Skeletal muscle satellite cell (primary cell): ENCODE measurements around the gene PLEKHM3.

Source experiments
- H3K27me3 ChIP-seq: 2 replicates; pipeline ENCODE4 v1.7.0; 2013; ENCODE audit warnings: low read length; ENCODE audit not compliant: control insufficient read depth, insufficient read depth
- H3K36me3 ChIP-seq: 2 replicates; pipeline ENCODE4 v1.7.0; 2013; ENCODE audit warnings: mild to moderate bottlenecking, control low read depth, low read length; ENCODE audit not compliant: insufficient read depth
- H3K4me1 ChIP-seq: 2 replicates; pipeline ENCODE4 v1.7.0; 2013; ENCODE audit warnings: low read length; ENCODE audit not compliant: control insufficient read depth, insufficient read depth
- H3K4me2 ChIP-seq: 2 replicates; pipeline ENCODE4 v1.7.0; 2013; ENCODE audit warnings: mild to moderate bottlenecking, low read length
- H3K4me3 ChIP-seq: 2 replicates; pipeline ENCODE4 v1.7.0; 2013; ENCODE audit warnings: low read length
- H3K9ac ChIP-seq: 2 replicates; pipeline ENCODE4 v1.7.0; 2013; ENCODE audit warnings: mild to moderate bottlenecking, low read depth, low read length, moderate library complexity
- H3K9me3 ChIP-seq: replicated peaks from 2 replicates; pipeline ENCODE4 v1.7.0; 2013; ENCODE audit warnings: mild to moderate bottlenecking, control low read depth, low read length

PLEKHM3 gene

DNA sequence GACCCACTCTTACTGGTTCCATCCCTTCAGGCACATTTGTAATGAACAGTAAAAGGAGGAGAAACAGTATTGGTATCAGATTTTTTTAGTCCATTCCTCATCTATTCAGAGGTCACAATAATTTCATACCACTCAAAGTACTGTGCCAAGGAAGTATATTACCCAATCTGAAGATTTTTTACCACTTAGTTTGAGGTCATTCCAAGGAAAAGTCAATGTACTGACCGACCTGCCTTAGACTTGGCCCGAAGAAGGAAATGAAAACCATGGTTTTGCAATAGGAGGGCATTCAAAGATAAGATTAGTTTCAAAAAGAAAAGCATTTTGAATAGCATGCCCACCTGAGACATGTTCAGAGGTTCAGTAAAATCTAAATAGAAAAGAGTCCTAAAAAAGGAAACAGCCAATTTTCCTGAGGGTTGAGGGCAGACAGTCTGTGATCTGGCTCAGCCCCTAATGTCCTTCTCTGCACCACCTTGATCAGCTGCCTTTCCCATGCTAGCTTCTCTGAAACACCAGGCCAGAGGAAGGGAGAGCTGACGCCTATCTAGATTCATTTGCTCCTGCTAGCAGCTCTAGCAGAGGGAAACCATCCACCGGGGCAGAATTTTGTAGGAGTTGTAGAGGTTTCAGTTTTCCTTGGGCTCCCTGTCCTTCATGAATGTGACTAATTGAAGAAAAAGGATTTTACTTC, 148.3 kb downstream of the PLEKHM3 start:
- H3K27me3 ChIP-seq: no peaks in the 10 kb centered on the region
- peaks cover 14% of the 10 kb centered on the region for H3K4me1 ChIP-seq
- no peak overlapping the region for H3K4me3 ChIP-seq
- H3K9ac ChIP-seq: no peak overlapping the region
- no peaks in the 10 kb centered on the region for H3K9me3 ChIP-seq
- H3K36me3 ChIP-seq: no peaks in the 10 kb centered on the region
- no peak overlapping the region for H3K4me2 ChIP-seq

DNA sequence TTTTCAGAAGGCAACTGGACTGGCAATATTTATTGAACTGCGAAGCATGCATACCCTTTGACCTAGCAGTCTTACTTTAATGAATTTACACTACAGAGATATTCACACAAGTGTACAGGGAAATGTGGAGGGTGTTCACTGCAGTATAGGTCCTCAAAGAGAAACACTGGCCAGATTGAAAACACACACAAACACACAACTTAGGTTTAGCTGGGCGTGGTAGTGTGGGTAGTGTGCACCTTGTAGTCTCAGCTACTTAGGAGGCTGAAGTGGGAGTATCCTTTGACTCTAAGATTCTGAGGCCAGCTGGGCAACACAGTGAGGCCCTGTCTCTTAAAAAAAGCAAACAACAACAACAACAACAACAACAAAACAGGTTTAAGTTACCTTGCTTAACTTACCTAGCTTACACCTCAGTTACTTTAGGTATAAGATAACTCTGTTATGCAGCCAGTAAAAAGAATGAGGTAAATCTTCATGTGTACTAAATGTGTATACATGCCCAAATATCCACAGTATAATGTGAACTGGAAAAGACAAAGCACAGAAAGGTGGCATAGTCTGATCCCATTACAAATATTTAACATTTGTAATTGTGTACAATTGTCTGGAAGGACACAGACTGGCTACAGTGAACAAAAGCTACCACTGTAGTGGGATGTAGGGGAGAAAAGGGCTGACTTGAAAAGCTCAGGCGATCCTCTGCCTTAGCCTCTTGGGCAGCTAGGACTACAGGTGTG, 149.7 kb downstream of the PLEKHM3 start:
- Histone ChIP-seq H3K9ac (no peak overlapping the region), H3K27me3 (no peaks in the 10 kb centered on the region), H3K36me3 (no peaks in the 10 kb centered on the region), H3K4me1 (peaks cover 14% of the 10 kb centered on the region), H3K9me3 (no peaks in the 10 kb centered on the region), H3K4me2 (no peak overlapping the region), H3K4me3 (no peak overlapping the region)

DNA sequence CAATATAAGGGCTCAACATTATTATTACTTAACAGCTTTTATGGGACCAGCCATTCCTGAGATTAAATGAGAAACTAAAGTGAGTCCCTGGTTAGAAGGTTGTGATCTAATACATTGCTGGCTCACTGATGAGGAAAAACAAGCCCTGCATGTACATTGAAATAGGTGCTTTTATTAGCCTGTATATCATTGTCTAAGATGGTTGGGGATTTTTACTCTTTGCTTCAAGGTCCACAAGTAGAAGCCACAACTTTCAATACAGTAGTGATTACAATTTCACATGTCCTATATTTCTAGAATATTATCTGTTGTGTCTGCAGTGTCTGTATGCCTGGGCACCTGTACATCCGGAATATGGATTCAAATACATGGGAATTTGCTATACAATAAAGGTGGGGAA, 151.5 kb downstream of the PLEKHM3 start:
- no peak overlapping the region for H3K4me3 ChIP-seq
- H3K27me3 ChIP-seq: no peaks in the 10 kb centered on the region
- peaks cover 18% of the 10 kb centered on the region for H3K4me1 ChIP-seq
- no peaks in the 10 kb centered on the region for H3K36me3 ChIP-seq
- no peak overlapping the region for H3K9ac ChIP-seq
- H3K4me2 ChIP-seq: no peak overlapping the region
- H3K9me3 ChIP-seq: no peaks in the 10 kb centered on the region

DNA sequence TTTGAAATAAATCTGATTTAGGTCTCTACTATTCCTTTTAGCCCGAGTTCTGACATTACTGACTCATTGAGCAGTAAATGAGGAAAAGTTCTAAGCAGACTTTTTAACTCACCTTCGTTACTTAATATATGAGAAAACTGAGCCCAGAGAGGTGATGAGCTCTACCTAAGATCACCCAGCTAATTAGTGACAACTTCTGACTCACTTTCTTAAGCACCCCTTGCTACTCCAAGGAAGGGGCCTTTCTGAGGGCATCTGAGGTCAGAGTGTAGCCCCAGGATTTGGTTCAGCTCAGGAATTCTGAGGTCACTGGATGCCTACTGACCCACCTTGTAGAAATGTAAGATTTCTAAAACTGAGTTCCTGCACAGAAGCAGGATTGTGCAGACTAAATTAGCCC, 153.4 kb downstream of the PLEKHM3 start:
- H3K27me3 ChIP-seq: no peaks in the 10 kb centered on the region

DNA sequence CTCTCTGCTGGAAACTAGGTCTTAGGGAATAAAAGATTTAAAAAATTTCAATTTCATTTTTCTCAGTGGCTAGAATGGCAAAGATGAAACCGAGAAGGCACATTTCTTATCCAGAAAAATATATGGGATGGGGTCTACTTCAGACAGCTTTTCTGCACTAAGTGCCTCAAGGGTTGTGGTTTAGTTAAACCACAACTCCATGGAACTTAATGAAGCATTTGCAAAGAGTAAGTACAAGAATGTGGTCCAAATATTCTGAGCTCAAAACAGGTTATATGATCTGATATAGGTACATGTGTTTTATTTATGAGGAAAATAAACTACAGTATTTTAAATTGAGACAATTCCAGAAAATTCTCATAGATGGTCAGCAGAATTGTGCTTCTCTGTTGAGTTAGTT, 153.8 kb downstream of the PLEKHM3 start:
- H3K4me3 ChIP-seq: no peak overlapping the region
- no peaks in the 10 kb centered on the region for H3K36me3 ChIP-seq
- no peaks in the 10 kb centered on the region for H3K27me3 ChIP-seq
- peaks cover 19% of the 10 kb centered on the region for H3K4me1 ChIP-seq
- no peak overlapping the region for H3K9ac ChIP-seq
- H3K9me3 ChIP-seq: no peaks in the 10 kb centered on the region
- no peak overlapping the region for H3K4me2 ChIP-seq

More for the DNA sequence above, 153.4 kb downstream of the PLEKHM3 start:
- Histone ChIP-seq H3K36me3 (no peaks in the 10 kb centered on the region), H3K4me2 (no peak overlapping the region), H3K4me1 (peaks cover 19% of the 10 kb centered on the region), H3K9ac (no peak overlapping the region), H3K9me3 (no peaks in the 10 kb centered on the region), H3K4me3 (no peak overlapping the region)

DNA sequence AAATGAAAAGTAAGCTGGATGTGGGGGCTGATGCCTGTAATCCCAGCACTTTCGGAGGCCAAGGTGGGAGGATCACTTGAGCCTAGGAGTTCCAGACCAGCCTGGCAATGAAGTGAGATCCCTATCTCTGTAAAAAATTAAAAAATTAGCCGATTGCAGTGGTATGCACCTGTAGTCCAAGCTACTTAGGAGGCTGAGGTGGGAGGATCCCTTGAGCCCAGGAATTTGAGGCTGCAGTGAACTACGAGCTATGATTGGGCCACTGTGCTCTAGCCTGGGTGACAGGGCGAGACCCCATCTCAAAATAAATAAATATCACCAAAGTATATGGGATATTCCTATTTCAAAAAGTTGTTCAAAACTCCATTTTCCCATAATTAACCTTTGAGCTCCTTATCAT, 154.5 kb downstream of the PLEKHM3 start:
- Histone ChIP-seq H3K27me3 (no peaks in the 10 kb centered on the region), H3K4me3 (no peak overlapping the region), H3K4me2 (no peak overlapping the region), H3K4me1 (peaks cover 19% of the 10 kb centered on the region), H3K36me3 (no peaks in the 10 kb centered on the region), H3K9ac (no peak overlapping the region), H3K9me3 (no peaks in the 10 kb centered on the region)

DNA sequence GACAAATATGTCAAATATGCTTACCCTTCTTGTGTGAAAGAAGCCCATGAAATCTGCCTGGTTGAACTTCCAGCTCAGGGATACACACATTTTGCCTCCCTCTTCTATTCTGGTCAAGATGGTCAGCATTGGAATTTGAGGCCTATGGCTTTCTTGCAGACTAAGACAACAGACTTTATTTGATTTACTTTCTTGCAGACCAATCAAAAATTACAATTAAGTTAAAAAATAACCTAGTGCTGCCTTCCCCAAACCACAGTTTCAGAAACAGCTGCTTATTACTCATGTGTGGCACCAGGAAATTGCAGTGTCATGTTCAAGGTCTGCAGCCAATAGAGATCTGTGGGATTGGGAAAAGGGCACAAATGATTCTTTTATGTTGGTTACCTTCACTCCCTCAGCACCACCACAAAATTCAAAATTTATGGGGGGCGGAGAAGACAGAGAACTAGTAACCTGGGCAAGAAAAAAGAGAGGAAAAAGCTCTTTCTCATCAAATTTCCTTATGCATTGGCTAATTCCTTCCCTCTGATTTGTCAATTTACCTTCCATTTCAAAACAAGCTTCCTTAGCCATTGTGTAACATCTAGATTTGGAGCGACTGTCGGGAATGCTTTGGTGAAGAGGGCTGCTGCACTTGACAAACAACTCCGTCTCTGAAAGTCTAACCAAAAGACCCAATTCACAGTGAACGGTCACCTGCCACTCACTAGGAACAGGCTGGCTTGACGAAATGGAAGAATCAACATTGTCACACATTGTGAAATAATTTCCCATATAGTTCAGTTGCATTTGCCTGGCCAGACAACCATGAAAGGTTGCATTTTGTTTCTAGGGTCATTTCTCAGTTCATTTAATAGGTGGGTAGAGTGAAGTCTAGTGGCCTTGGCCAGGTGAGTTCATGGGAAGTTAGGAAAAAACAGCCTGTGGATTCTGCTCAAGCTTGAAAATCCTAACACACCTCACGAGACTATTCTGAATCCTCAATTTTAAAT, 155.2 kb downstream of the PLEKHM3 start:
- H3K4me1 ChIP-seq: peaks cover 19% of the 10 kb centered on the region
- H3K4me2 ChIP-seq: peak overlapping the region; percentile 8

DNA sequence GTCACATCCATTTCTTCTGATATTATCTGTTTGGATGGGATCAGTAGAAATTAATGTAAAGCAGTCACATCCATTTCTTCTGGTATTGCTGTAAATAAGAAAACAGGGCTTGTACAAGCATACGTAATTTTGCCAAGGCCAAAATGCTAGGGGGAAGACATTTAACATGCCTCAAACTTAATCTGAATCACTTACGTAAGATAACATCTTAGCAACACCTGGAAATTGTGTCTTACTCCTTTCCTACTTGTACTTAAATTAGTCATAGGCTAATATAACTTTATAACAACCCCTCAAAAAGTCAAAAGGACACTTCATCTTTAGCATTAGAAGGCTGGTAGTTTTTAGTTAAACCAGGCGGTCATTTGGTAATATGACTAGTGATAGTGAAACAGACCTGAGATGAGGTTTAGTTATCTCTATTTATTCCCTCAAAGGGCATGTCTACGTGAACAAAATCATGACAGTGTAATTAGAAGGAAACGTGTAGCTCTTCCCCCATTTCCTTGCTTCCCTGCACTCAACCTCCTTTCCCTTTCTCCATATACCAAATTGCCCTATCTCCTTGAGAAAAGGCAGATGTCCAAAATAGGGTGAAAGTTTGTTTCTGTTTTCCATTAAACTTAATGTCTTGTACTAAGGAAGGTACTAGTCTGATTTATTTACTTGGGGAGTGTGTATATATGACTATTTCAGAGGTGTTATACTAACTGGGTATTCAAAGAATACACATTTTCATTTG, 156.3 kb downstream of the PLEKHM3 start:
- Histone ChIP-seq H3K4me2 (peak overlapping the region; percentile 8), H3K9me3 (no peaks in the 10 kb centered on the region), H3K4me1 (peaks cover 19% of the 10 kb centered on the region), H3K9ac (peak overlapping the region; percentile 10), H3K36me3 (no peaks in the 10 kb centered on the region), H3K27me3 (no peaks in the 10 kb centered on the region), H3K4me3 (peak overlapping the region; percentile 23)

More for the DNA sequence above, 155.2 kb downstream of the PLEKHM3 start:
- Histone ChIP-seq H3K27me3 (no peaks in the 10 kb centered on the region), H3K9me3 (no peaks in the 10 kb centered on the region), H3K36me3 (no peaks in the 10 kb centered on the region), H3K4me3 (peak overlapping the region; percentile 23), H3K9ac (peak overlapping the region; percentile 10)

DNA sequence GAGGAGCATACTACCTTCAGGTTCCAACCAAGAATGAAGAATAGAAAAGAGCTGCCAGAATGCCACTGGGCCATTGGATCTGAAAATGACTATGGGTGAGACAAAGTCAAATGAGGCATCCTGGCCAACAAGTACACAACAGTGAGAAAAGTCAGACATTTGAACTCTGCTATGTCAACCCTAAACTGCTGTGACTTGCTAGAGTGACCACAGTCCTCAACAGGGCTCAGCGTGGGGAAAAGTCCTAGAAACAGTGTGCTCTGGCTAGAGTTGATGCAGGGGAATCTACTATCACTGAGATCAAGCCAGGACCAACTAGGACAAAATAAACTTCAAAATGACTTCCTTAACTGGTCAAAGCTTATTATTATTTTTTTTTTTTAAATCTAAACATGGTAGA, 157.4 kb downstream of the PLEKHM3 start:
- Histone ChIP-seq H3K36me3 (no peaks in the 10 kb centered on the region), H3K27me3 (no peaks in the 10 kb centered on the region), H3K9ac (no peak overlapping the region), H3K9me3 (no peaks in the 10 kb centered on the region), H3K4me1 (peaks cover 19% of the 10 kb centered on the region), H3K4me3 (no peak overlapping the region), H3K4me2 (no peak overlapping the region)

DNA sequence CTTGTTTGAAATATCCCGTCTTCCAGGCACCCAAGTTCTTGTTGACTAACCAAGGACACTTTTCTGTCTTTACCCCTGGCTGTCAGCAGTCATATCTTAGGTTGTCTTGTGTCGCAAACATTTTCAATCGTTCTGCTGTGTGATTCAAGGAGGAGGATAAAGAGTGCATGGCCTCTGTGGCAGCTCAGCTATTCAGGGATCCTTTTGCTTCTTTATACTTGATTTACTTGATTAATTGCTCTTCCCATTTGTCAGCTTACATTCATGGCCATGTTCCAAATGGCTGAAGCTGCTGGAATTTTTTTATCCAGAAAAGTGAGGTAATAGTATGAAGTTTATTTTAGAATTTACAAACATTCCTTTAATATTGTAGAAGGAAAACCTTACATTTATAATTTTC, 158.3 kb downstream of the PLEKHM3 start:
- no peaks in the 10 kb centered on the region for H3K27me3 ChIP-seq
- H3K4me3 ChIP-seq: no peak overlapping the region
- H3K36me3 ChIP-seq: no peaks in the 10 kb centered on the region
- H3K4me1 ChIP-seq: peaks cover 19% of the 10 kb centered on the region
- H3K4me2 ChIP-seq: no peak overlapping the region
- no peaks in the 10 kb centered on the region for H3K9me3 ChIP-seq
- no peak overlapping the region for H3K9ac ChIP-seq

DNA sequence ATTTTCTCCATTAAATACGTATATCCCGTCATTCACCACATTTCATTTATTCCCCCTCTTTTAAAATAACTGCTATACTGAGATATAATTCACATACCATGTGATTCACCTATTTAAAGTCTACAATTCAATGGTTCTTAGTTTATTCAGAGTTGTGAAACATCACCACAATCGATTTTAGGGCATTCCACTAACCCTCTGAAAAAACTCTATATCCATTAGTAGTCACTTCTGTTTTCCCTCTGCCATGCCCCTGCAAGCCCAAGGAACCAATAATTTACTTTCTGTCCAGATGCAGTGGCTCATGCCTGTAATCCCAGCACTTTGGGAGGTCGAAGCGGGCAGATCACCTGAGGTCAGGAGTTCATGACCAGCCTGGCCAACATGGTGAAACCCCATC, 160.1 kb downstream of the PLEKHM3 start:
- no peak overlapping the region for H3K9ac ChIP-seq
- no peaks in the 10 kb centered on the region for H3K36me3 ChIP-seq
- no peak overlapping the region for H3K4me3 ChIP-seq
- H3K9me3 ChIP-seq: no peaks in the 10 kb centered on the region
- no peak overlapping the region for H3K4me2 ChIP-seq
- H3K4me1 ChIP-seq: peaks cover 16% of the 10 kb centered on the region
- no peaks in the 10 kb centered on the region for H3K27me3 ChIP-seq
